ENCODE data around the gene NAA50. TPM values are rescaled to one million over a fixed set of nuclear protein-coding genes. Genes with fewer than 3 reads are reported as not detected.

Gene NAA50
- total RNA-seq, 1 experiment from 2014 or later, result 188 TPM

- POLR2A ChIA-PET, result no interaction called here
- H3K4me3 Mint-ChIP-seq (ENCODE audit: unreplicated experiment), result no peak overlapping the region
- Histone ChIP-seq H3K4me3 (ENCODE audit: low read depth, low read length) (no peak overlapping the region), H3K27me3 (replicated peaks; ENCODE audit: control insufficient read depth, insufficient read depth, low read length) (no peaks in the 10 kb centered on the region), H3K9me3 (0 out of 2 replicates have a peak, but pooled peaks cover 3% of the 10 kb centered on the region), H3K4me1 (peaks cover 8% of the 10 kb centered on the region; the same call in 1 of the 2 replicates), H3K36me3 (ENCODE audit: control insufficient read depth, insufficient read depth, low read length) (no peaks in the 10 kb centered on the region; the same call in none of the 2 replicates)
- no peak overlapping the region for H3K27ac Mint-ChIP-seq (ENCODE audit: unreplicated experiment)
- H3K9me3 Mint-ChIP-seq (ENCODE audit: unreplicated experiment), result no peaks in the 10 kb centered on the region
- H3K4me1 Mint-ChIP-seq (ENCODE audit: low read depth, unreplicated experiment), result peaks cover 7% of the 10 kb centered on the region
- no peaks in the 10 kb centered on the region for H3K27me3 Mint-ChIP-seq (ENCODE audit: insufficient read depth, unreplicated experiment)
- BruUV-seq (replicated peaks), result no TSS peak
- peaks cover 37% of the 10 kb centered on the region for H3K36me3 Mint-ChIP-seq (ENCODE audit: insufficient read depth, unreplicated experiment)
- DNase-seq, result no peak
- TF ChIP-seq, protein P1, sequence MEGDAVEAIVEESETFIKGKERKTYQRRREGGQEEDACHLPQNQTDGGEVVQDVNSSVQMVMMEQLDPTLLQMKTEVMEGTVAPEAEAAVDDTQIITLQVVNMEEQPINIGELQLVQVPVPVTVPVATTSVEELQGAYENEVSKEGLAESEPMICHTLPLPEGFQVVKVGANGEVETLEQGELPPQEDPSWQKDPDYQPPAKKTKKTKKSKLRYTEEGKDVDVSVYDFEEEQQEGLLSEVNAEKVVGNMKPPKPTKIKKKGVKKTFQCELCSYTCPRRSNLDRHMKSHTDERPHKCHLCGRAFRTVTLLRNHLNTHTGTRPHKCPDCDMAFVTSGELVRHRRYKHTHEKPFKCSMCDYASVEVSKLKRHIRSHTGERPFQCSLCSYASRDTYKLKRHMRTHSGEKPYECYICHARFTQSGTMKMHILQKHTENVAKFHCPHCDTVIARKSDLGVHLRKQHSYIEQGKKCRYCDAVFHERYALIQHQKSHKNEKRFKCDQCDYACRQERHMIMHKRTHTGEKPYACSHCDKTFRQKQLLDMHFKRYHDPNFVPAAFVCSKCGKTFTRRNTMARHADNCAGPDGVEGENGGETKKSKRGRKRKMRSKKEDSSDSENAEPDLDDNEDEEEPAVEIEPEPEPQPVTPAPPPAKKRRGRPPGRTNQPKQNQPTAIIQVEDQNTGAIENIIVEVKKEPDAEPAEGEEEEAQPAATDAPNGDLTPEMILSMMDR (IDR thresholded peaks at IDR 0.05; ENCODE audit: insufficient read depth in 1 of 2, low read depth in 1 of 2, low read length in 1 of 2, severe bottlenecking in 1 of 2, unreplicated experiment in 1 of 2), result no peak
- CTCF ChIA-PET, result interaction anchor here (0.9 kb wide), 1 partner anchor 55 kb away, joined by 3 read pairs; no protein-coding TSS in a partner anchor
- intact Hi-C loops (cut with micrococcal nuclease; ENCODE audit: unreplicated experiment), result no loop called here
These were observed 45.3 kb upstream of the NAA50 start for GRCh38 chr3:113791381-113791780.

GRCh38 chr3:113783980-113784379, 37.9 kb upstream of the NAA50 start:
- H3K4me3 ChIP-seq (ENCODE audit: low read depth, low read length), result no peak overlapping the region
- Mint-ChIP-seq H3K36me3 (ENCODE audit: insufficient read depth, unreplicated experiment) (peaks cover 21% of the 10 kb centered on the region), H3K27ac (ENCODE audit: unreplicated experiment) (no peak overlapping the region), H3K27me3 (ENCODE audit: insufficient read depth, unreplicated experiment) (no peaks in the 10 kb centered on the region), H3K4me1 (ENCODE audit: low read depth, unreplicated experiment) (peaks cover 7% of the 10 kb centered on the region), H3K9me3 (ENCODE audit: unreplicated experiment) (no peaks in the 10 kb centered on the region), H3K4me3 (ENCODE audit: unreplicated experiment) (no peak overlapping the region)
- H3K9me3 ChIP-seq, result 0 out of 2 replicates have a peak, but pooled peaks cover 3% of the 10 kb centered on the region
- intact Hi-C loops (cut with micrococcal nuclease; ENCODE audit: unreplicated experiment), result no loop called here
- peaks cover 8% of the 10 kb centered on the region; the same call in 1 of the 2 replicates for H3K4me1 ChIP-seq
- TF ChIP-seq, protein P1 (IDR thresholded peaks at IDR 0.05; ENCODE audit: insufficient read depth in 1 of 2, low read depth in 1 of 2, low read length in 1 of 2, severe bottlenecking in 1 of 2, unreplicated experiment in 1 of 2), result no peak
- ChIA-PET POLR2A (no interaction called here), CTCF (no interaction called here)
- BruUV-seq (replicated peaks), result no TSS peak
- H3K36me3 ChIP-seq (ENCODE audit: control insufficient read depth, insufficient read depth, low read length), result no peaks in the 10 kb centered on the region; the same call in none of the 2 replicates
- H3K27me3 ChIP-seq (replicated peaks; ENCODE audit: control insufficient read depth, insufficient read depth, low read length), result no peaks in the 10 kb centered on the region
- no peak for DNase-seq

GRCh38 chr3:113783463-113783862, 37.4 kb upstream of the NAA50 start:
- no peaks in the 10 kb centered on the region; the same call in none of the 2 replicates for H3K36me3 ChIP-seq (ENCODE audit: control insufficient read depth, insufficient read depth, low read length)
- H3K4me1 ChIP-seq, result peaks cover 8% of the 10 kb centered on the region; the same call in 1 of the 2 replicates
- ChIA-PET POLR2A (no interaction called here), CTCF (no interaction called here)
- 0 out of 2 replicates have a peak, but pooled peaks cover 3% of the 10 kb centered on the region for H3K9me3 ChIP-seq
- no peak for DNase-seq
- Mint-ChIP-seq H3K36me3 (ENCODE audit: insufficient read depth, unreplicated experiment) (peaks cover 20% of the 10 kb centered on the region), H3K4me3 (ENCODE audit: unreplicated experiment) (no peak overlapping the region), H3K4me1 (ENCODE audit: low read depth, unreplicated experiment) (peaks cover 7% of the 10 kb centered on the region), H3K9me3 (ENCODE audit: unreplicated experiment) (no peaks in the 10 kb centered on the region), H3K27ac (ENCODE audit: unreplicated experiment) (no peak overlapping the region), H3K27me3 (ENCODE audit: insufficient read depth, unreplicated experiment) (no peaks in the 10 kb centered on the region)
- BruUV-seq (replicated peaks), result no TSS peak
- no peak overlapping the region for H3K4me3 ChIP-seq (ENCODE audit: low read depth, low read length)
- TF ChIP-seq, protein P1 (IDR thresholded peaks at IDR 0.05; ENCODE audit: insufficient read depth in 1 of 2, low read depth in 1 of 2, low read length in 1 of 2, severe bottlenecking in 1 of 2, unreplicated experiment in 1 of 2), result no peak
- intact Hi-C loops (cut with micrococcal nuclease; ENCODE audit: unreplicated experiment), result no loop called here
- no peaks in the 10 kb centered on the region for H3K27me3 ChIP-seq (replicated peaks; ENCODE audit: control insufficient read depth, insufficient read depth, low read length)

Data from Caco-2 (cell line).